Breast epithelium (tissue), 4 donors: ENCODE results near the gene CTTN. TPM values are rescaled to one million over a fixed set of nuclear protein-coding genes. Genes with fewer than 3 reads are reported as not detected.

Experiments
- DNase-seq, 2 donors: peaks; one replicate each; pipeline ENCODE4 v3.0.0-alpha.2; 2019; ENCODE audit warnings: low spot score in 2 of 2
- H3K27ac ChIP-seq, 2 donors: fragments of 200-600 bp; sonication (generic) in 1 of 2; one replicate each; pipeline ENCODE4 v1.5.1; 2016 to 2019; ENCODE audit warnings: mild to moderate bottlenecking in 1 of 2
- H3K27me3 ChIP-seq, 2 donors: fragments of 200-600 bp; sonication (generic) in 1 of 2; one replicate each; pipeline versions ENCODE4 v1.5.1 to v1.6.0; 2017 to 2019; ENCODE audit warnings: control low read depth in 1 of 2, mild to moderate bottlenecking in 1 of 2
- H3K36me3 ChIP-seq: fragments of 200-600 bp; one replicate; pipeline ENCODE4 v1.5.1; 2019
- H3K4me1 ChIP-seq, 2 donors: fragments of 200-600 bp; sonication (generic); one replicate each; pipeline ENCODE4 v1.5.1; 2016 to 2019; ENCODE audit warnings: control low read depth in 1 of 2
- H3K4me3 ChIP-seq, 3 donors: fragments of 200-600 bp; sonication (generic); 1 replicate in 2 of 3; 2 replicates in 1 of 3; pipeline ENCODE4 v1.5.1; 2016 to 2019; ENCODE audit warnings: mild to moderate bottlenecking in 3 of 3, moderate library complexity in 2 of 3
- H3K9me3 ChIP-seq, 2 donors: fragments of 200-600 bp; sonication (generic) in 1 of 2; one replicate each; pipeline ENCODE4 v1.5.1; 2016 to 2019; ENCODE audit warnings: control low read depth in 1 of 2
- POLR2A ChIP-seq: fragments of 450-650 bp; IDR thresholded peaks from one replicate; pipeline ENCODE4 v1.6.1; 2016; ENCODE audit warnings: antibody characterized with exemption, mild to moderate bottlenecking, moderate library complexity
- POLR2AphosphoS5 ChIP-seq, 3 donors: sonication (generic); formaldehyde crosslinking; IDR thresholded peaks; one replicate each; pipeline ENCODE4 v1.6.1; 2017; ENCODE audit warnings: antibody characterized with exemption in 3 of 3
- intact Hi-C: fragments of 100-400 bp; cut with DNase I; formaldehyde crosslinking; loops from one replicate; pipeline ENCODE4 v1.15.1; 2023; ENCODE audit warnings: low total_unique reads
- total RNA-seq, 3 donors: library from RNA; depleted of rRNA; stranded (reverse); fragments of >200 nt; gene quantifications; one replicate each; pipeline ENCODE4 v1.1.0, GENCODE V29; 2016
- TF ChIP-seq, protein P1 (sequence below), 3 donors: fragments of 450-650 bp; IDR thresholded peaks; one replicate each; pipeline ENCODE4 v1.5.1; 2016 to 2017; ENCODE audit warnings: antibody characterized with exemption in 3 of 3, mild to moderate bottlenecking in 3 of 3, moderate library complexity in 3 of 3

Gene CTTN
- total RNA-seq, 3 donors from 2014 or later, result 283 to 306 (median 285) TPM

DNA sequence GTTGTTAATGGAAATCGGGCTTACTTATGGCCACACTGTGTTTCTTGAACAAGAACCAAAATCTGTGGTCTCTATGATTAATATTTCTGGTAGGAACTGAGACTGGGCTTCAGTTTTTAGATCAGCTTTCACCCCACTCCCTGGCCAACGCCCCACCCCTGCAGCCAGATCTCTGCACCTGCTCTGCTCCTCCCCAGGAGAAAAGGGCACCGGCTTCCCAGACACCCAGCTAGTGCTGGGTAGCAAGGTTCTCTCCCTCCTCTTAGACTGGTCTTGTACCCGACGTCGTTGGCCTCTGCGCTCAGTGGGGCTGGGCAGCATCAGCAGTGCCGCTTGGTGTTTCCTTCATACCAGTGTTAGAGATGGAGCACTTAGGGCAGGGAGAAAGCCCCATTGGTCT, 17.0 kb upstream of the CTTN start:
- TF ChIP-seq, protein P1, sequence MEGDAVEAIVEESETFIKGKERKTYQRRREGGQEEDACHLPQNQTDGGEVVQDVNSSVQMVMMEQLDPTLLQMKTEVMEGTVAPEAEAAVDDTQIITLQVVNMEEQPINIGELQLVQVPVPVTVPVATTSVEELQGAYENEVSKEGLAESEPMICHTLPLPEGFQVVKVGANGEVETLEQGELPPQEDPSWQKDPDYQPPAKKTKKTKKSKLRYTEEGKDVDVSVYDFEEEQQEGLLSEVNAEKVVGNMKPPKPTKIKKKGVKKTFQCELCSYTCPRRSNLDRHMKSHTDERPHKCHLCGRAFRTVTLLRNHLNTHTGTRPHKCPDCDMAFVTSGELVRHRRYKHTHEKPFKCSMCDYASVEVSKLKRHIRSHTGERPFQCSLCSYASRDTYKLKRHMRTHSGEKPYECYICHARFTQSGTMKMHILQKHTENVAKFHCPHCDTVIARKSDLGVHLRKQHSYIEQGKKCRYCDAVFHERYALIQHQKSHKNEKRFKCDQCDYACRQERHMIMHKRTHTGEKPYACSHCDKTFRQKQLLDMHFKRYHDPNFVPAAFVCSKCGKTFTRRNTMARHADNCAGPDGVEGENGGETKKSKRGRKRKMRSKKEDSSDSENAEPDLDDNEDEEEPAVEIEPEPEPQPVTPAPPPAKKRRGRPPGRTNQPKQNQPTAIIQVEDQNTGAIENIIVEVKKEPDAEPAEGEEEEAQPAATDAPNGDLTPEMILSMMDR (IDR thresholded peaks at IDR 0.05), result no peak
- no peak for TF ChIP-seq POLR2A
- no peak for TF ChIP-seq POLR2AphosphoS5 (IDR thresholded peaks at IDR 0.05)
- H3K27me3 ChIP-seq, result no peaks in the 10 kb centered on the region
- no peaks in the 10 kb centered on the region for H3K9me3 ChIP-seq
- H3K4me1 ChIP-seq, result no peaks in the 10 kb centered on the region
- no peak for DNase-seq
- H3K36me3 ChIP-seq, result peaks cover 11% of the 10 kb centered on the region
- H3K4me3 ChIP-seq, result no peak overlapping the region
- H3K27ac ChIP-seq, result no peak overlapping the region
- intact Hi-C loops, result no loop called here

DNA sequence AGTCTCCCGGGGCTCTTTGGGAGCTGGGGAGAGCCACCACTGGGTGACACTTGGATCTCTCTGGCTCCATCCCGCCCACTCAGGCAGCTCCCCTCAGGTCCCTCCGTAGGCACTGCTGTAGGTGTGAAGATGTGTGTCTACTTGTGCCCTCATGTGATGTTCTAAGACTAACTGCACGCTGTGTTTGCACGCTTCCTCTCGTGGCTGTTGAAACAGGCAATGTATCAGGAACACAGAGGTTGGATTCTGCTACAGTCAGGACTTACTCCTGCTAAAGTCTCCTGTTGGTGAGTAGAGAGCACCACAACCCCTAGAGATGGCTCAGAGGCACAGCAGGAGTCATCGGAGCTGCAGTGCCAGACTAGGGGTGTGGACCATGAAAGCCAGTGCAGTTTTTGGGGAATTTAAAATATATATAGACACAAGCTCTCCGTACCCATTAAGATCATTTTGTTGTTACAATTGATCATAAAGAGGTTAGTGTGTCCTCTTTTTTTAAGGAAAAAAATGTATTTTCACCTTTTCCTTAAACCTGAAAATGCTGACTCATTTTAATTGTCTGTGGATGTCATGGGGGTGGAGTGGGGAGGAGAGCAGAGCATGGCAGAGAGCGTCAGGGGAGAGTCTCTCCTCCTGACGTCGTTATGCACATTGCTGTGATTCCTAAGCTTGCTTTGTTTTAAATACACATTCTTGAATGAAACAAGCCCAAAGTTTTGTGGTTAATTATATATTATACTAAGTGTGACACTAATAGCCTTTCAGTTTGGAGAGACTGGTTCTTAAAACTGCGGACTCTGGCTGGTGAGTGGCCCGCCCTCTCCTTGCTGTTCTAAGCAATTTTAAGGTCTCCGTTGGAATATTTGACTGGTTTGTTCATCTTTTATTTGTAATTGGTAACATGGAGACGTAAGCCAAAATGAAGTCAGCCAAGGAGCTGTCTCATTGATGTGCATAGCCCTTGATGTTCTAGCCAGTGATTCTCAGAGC, 16.2 kb upstream of the CTTN start:
- Histone ChIP-seq H3K27ac (peak overlapping the region; percentile 2 to 30), H3K27me3 (no peaks in the 10 kb centered on the region), H3K36me3 (peaks cover 11% of the 10 kb centered on the region), H3K4me3 (no peak overlapping the region), H3K9me3 (no peaks in the 10 kb centered on the region), H3K4me1 (no peaks in the 10 kb centered on the region)
- intact Hi-C loops, result no loop called here
- DNase-seq, result no peak
- TF ChIP-seq POLR2A (no peak), POLR2AphosphoS5 (IDR thresholded peaks at IDR 0.05) (no peak)
- TF ChIP-seq, protein P1 (IDR thresholded peaks at IDR 0.05), result no peak

DNA sequence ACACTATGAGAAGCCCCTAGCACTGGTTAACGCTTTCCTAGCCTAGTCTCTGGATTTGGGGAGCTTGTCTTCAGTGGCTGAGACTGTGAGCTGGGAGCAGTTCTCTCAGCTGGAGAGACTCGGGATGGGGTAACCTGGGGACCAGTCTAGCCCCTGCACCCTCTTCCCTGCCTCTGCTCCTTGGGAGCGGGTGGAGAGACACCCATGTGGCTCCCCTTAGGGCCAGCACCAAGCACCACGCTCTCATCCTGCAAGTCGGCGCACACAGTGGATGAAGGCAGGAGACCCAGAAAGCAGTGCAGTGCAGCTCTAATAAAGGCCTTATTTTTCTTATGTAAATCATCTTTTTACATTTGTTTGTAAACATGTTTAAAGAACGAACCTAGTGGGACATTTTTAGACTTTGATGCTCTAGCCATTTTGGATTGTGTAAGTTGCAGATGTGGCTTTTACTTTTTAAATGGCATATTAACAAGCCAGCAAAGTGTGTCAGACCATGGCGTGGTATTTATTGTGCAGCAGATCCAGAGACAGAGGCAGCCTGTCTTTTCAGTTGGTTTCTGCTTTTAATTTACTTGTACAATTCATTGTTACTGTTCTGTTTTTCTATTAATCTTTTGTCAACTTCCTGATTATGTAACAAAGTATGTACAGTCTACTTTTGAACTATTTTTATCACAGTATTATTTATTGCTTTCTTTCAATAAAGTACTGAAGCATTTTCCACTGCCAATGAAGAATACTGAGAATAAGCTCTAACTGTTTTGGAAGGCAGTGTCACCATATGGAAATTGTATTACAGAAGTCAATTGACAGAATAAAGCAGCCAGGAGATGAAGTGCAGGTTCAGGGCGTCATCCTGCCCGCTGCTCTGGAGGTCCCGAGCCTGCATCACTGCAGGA, 14.4 kb upstream of the CTTN start:
- Histone ChIP-seq H3K4me1 (no peaks in the 10 kb centered on the region), H3K36me3 (no peaks in the 10 kb centered on the region), H3K9me3 (no peaks in the 10 kb centered on the region), H3K4me3 (no peak overlapping the region), H3K27me3 (no peaks in the 10 kb centered on the region), H3K27ac (no peak overlapping the region)
- no peak for DNase-seq
- TF ChIP-seq, protein P1 (IDR thresholded peaks at IDR 0.05), result no peak
- no peak for TF ChIP-seq POLR2AphosphoS5 (IDR thresholded peaks at IDR 0.05)
- TF ChIP-seq POLR2A, result no peak
- intact Hi-C loops, result no loop called here

DNA sequence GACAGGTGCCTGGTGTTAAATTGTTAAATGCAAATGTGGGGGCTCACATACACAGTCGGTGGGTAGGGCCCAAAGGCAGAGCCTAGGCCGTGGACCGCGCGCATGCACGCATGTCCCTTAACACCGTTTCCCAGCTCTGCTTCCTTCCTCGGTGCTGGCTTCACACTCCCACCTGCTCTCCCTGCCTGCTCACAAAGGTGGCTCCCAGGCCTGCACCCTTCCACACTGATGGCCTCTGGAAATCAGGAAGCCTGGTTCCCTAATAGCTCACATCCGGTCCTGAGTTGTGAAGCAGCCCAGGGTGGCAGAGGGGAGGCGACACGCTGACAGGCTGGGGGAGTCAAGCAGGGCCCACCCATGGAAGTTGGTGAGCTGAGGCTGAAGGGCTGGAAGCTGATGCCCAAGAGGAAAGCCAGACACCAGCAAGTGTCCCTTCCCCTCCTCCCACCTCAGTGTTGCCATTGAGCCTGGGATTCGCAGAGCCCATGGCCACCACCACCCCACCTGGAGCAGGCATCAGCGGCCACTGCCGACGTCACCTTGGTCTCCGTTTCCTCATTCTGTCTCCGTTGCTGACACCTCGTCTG, 13.7 kb upstream of the CTTN start:
- H3K9me3 ChIP-seq, result no peaks in the 10 kb centered on the region
- no peak for DNase-seq
- H3K36me3 ChIP-seq, result no peaks in the 10 kb centered on the region
- no peaks in the 10 kb centered on the region for H3K4me1 ChIP-seq
- no peak overlapping the region for H3K4me3 ChIP-seq
- TF ChIP-seq, protein P1 (IDR thresholded peaks at IDR 0.05), result no peak
- no peak for TF ChIP-seq POLR2AphosphoS5 (IDR thresholded peaks at IDR 0.05)
- no peak for TF ChIP-seq POLR2A
- no peak overlapping the region for H3K27ac ChIP-seq
- H3K27me3 ChIP-seq, result no peaks in the 10 kb centered on the region
- intact Hi-C loops, result no loop called here
